Activated gamma-delta T cell (primary cell): ENCODE data around the gene SAMD7.
A peak's percentile ranks its signal among the peaks of the same experiment; 100 is the strongest.

Source experiments
- DNase-seq: peaks from one replicate; lab custom pipeline; 2025; lab: John Stamatoyannopoulos, UW

SAMD7 gene

GRCh38 chr3:169913323-169913722 lies 2.0 kb downstream of the SAMD7 start:
- no peak for DNase-seq

DNA sequence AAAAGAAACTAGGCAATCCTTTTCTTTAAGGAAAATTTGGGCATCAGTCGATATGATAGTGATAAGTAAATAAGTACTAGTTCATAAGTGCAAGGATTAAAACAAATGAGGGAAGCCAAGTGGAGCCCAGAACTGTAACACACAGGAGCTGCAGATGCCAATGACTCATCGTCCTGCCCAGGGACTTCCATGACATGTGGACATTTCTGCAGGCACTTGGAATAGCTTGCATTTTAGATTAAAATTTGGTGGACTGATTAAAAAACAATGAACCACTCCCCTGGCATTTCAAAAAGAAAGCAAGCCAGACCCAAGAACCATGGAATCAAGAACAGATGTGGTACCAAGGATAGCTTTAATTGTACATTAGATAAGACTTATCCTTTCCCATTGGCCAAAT lies 2.9 kb downstream of the SAMD7 start:
- DNase-seq, result no peak

GRCh38 chr3:169923189-169923588 lies 11.8 kb downstream of the SAMD7 start:
- no peak for DNase-seq

DNA sequence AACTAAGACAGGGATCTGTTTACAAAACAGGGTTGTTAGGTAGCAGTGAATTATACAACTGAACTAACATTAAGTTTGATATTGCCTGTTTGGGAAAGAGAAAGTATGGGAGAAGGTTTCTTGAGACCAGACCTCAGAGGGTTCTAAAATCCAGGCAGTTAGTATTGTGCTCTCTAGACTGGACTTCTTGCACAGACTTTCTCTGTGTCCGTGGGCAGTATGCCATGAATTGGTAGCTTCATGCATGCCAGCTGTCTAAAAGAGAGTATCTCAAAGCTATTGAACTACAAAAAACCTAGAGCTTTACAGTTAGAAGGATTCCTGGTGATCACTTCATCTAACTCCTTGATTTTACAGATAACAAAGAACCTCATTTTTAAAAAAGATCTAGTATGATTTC lies 12.5 kb downstream of the SAMD7 start:
- DNase-seq, result no peak

DNA sequence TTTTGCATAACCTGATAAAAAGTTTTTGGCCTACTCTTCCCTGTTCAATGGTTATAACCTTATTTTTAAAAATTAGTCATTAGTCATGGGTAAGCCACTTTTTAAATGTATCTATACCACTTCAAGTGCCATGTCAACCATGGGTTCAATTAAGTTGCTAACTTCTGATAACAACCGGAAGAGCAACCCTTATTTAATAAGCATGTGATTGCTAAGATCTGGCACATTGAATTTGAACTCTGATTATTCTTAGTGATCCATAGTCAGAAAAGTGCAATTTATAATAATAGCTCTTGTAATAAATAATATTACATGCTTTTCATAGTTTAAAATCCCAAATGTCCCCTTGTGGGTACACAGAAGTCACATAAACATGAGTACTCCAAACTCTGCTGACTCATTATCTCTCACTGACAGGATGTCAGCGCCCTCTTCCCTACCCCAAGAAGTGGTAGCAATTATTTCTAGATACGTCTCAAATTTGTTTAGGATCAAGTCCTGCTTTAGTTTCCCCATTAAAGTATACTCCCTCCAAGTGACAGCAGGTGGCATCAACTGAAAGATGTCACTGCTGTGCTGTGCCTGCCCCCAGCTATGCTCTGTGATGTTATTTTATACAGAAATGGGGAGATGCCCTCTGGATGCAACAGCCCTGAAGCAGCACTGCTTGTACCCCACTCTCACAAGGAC lies 18.6 kb downstream of the SAMD7 start:
- DNase-seq, result no peak

GRCh38 chr3:169930843-169931242 lies 19.5 kb downstream of the SAMD7 start:
- no peak for DNase-seq

DNA sequence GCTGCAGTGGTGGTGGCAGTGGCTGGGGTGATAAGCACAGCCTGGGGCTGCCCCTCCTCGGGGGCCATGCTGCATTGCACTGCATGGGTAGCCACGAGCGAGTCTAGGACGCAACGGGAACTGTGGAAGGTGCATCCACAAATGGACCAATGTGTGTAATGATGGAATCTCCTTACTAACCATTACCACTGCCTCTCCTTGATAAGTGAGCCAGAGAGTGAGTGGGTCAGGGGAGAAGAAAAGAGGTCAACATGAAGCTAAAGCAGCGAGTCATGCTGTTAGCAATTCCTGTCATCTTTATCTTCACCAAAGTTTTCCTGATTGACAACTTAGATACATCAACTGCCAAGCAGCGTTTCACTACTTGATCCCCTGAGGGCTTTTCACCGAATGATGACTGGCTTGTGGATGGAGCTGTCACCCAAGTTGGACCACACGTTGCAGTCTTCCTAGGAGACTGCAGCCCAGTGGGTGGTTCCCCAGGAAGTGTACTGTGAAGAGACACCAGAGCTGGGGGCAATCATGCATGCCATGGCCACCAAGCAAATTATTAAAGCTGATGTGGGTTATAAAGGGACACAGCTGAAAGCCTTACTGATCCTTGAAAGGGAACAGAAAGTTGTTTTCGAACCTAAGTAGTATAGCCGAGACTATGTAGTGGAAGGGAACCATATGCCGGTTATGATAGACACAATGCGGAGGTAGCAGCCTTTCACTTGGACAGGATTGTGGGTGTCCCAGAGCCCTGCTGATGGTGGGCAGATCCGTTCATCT lies 20.6 kb downstream of the SAMD7 start:
- no peak for DNase-seq

GRCh38 chr3:169939320-169939719 lies 27.9 kb downstream of the SAMD7 start:
- DNase-seq, result no peak

- DNase-seq, result no peak
Measured at GRCh38 chr3:169939751-169940150, 28.4 kb downstream of the SAMD7 start.

GRCh38 chr3:169940470-169941181 lies 29.3 kb downstream of the SAMD7 start:
- no peak for DNase-seq

DNA sequence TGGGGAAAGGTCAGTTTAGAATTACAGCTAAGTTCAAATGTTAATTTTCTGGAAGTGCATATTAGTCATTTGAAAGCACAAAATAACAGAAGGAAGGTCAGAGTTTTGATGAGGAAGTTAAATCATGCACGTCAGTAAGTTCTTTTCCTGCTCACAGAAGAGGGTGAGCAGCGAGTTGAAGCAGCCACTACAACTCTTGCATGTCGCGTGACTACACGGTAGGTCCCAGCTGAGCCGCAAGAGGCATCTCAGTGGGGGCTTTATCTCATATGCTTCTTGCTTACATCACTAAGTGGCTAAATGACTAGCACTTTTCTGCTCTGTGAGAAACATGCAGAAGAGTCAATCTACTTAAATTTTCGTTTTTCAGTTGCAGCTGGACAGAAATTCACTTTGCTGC lies 33.9 kb downstream of the SAMD7 start:
- no peak for DNase-seq

DNA sequence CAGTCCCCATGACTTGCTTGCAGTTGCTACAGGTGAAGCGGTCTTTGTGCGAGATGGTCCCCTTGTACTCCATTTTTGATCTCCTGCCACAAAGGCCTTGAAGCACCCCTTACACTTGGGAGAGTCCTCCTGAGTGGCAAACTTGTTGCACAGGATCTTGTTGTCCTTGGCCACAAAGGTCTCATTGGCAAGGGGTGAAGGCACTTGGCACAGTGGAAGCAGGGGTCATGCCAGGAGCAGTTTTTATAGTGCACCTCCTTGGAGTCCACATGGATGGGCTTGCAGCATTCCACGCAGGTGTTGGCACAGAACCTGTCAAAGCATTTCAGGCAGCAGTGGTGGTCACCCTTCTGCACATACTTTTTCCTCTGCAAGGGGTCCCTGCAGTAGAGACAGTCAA lies 35.0 kb downstream of the SAMD7 start:
- DNase-seq, result no peak

- no peak for DNase-seq
Measured at GRCh38 chr3:169948559-169949448, 37.4 kb downstream of the SAMD7 start.

- no peak for DNase-seq
Measured at GRCh38 chr3:169952045-169952444, 40.7 kb downstream of the SAMD7 start.

DNA sequence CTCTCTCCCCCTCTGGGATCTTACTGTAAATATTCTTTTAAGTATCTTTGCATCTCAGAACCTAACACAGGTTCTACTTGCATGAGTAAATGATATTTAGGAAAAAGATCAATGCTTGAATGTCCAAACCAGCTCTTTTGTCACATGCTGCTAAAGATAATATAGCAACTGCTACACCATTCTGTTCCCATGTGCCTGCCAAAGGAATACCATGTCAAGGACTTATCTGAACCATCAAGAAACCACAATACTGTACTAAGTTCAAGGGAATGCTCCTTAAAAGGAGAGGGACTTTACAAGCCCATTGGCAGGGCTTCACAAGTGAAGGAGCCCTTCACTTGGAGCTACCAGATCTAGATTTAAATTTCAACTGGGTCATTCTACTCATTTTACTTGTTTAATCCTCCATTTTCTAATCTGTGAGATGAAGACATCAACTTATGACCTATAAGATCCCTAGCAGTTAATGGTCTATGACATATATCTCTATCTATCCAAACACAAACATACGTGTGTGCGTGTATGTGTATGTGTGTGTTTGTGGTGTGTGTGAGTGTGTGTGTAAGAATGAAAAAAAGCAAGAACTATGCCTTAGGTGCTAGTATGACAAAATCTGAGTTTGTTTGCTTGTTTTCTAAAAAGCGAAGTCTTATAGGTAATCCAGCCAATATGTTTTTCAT lies 42.2 kb downstream of the SAMD7 start:
- DNase-seq, result no peak

DNA sequence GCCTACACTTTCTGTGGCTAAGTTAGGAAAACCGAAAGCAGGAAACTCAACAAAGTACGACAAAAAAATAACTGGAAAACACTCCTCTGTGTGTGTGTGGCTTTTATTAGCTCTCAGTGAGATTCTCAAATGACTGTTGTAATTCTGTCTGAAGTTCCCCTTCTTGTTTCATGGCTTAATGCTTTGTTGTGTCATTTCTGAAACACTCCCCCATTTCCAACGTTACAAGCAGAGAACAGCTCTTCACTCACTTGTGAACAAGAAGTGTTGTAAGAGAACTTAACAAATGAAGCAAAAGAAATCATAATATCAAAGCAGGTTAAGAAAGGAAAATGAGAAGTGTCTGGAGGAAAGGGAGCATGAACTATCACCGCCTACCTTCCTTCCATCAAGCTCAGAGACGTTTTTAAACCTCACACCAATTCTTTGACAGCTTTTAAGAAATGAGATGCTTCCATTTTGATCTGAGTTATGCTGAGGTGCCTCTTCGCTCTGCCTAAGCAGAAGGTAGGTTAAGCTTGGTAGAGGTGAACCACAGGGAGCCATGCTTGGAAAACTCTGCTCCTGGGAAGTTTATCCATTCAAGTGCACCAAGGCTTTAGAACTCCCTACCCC lies 42.9 kb downstream of the SAMD7 start:
- no peak for DNase-seq

DNA sequence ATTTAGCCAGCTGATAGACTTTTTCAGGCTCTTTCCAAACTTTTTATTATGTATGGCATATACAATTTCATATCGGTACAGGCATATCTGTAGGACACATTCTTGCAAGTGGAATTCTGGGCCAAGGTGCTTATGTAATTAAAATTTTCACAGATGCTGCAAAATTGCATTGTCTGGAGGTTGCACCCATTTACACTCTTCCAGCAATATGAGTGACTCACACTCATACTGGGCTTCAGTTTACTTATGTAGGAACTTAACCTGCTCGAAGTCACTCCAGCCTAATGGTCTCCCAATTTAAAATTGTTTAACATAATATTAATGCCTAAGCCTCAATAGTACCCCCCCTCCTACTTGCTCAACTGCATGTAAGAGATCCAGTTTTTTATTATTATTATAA lies 44.0 kb downstream of the SAMD7 start:
- no peak for DNase-seq

GRCh38 chr3:169964176-169964575 lies 52.8 kb downstream of the SAMD7 start:
- DNase-seq, result no peak

GRCh38 chr3:169965562-169966427 lies 54.4 kb downstream of the SAMD7 start:
- no peak for DNase-seq

- peak; percentile 88 for DNase-seq
Measured at GRCh38 chr3:169966428-169966950, 55.1 kb downstream of the SAMD7 start, which contains the start of gene SEC62. Gene SEC62 (plus strand): TSS chr3:169966807. CDS start chr3:169966823, 16 bp downstream.
